ENCODE measurements around the gene GRIK4.

DNA sequence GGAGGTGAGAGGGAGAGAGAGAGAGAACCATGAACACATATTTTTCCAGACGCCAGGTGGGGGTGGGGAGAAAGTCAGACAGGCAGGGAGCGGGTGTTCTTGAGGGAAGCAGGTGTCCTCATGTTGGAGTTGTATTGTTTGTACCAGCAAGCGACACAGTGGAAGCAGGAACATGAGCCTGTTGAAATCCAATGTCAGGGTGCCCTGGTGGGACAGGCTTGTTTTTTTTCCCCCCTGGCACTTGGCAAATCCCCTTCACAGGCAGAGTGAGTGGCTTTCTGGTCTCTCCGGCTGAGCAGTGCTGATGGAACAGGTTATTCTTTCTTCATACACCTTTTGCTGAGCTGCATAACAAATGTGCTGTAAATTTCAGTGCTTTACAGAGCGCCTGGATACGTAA, 125.6 kb downstream of the GRIK4 start:
- TF ChIP-seq, protein P1, sequence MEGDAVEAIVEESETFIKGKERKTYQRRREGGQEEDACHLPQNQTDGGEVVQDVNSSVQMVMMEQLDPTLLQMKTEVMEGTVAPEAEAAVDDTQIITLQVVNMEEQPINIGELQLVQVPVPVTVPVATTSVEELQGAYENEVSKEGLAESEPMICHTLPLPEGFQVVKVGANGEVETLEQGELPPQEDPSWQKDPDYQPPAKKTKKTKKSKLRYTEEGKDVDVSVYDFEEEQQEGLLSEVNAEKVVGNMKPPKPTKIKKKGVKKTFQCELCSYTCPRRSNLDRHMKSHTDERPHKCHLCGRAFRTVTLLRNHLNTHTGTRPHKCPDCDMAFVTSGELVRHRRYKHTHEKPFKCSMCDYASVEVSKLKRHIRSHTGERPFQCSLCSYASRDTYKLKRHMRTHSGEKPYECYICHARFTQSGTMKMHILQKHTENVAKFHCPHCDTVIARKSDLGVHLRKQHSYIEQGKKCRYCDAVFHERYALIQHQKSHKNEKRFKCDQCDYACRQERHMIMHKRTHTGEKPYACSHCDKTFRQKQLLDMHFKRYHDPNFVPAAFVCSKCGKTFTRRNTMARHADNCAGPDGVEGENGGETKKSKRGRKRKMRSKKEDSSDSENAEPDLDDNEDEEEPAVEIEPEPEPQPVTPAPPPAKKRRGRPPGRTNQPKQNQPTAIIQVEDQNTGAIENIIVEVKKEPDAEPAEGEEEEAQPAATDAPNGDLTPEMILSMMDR (IDR thresholded peaks at IDR 0.05; ENCODE audit: low read depth, low read length, poor library complexity, severe bottlenecking): no peak
- TF ChIP-seq EZH2phosphoT487 (IDR thresholded peaks at IDR 0.05; ENCODE audit: borderline replicate concordance, low read length): no peak

All from DOHH2 (cell line).